PC-3 (cell line): Measurements from ENCODE around the gene ASXL2. TPM values are rescaled to one million over a fixed set of nuclear protein-coding genes. Genes with fewer than 3 reads are reported as not detected.

Experiments
- ATAC-seq: fragments of 200-7000 bp; cut with Tn5 transposase; 2 replicates; pipeline ENCODE4 v1.9.1; 2020; ENCODE audit warnings: mild to moderate bottlenecking, moderate library complexity
- BruUV-seq: library from RNA; stranded (reverse); fragments of 400-500 nt; replicated peaks from 2 replicates; lab custom pipeline; 2021; lab: Mats Ljungman, UMichigan
- CTCF ChIA-PET: fragments of 300-600 bp; sonication (Branson Sonifier 250); formaldehyde crosslinking; loops from one replicate; lab custom pipeline; 2022; ENCODE audit warnings: antibody characterized with exemption; lab: Charles Lee
- POLR2A ChIA-PET: fragments of 300-600 bp; sonication (Branson Sonifier 250); formaldehyde crosslinking; loops from one replicate; lab custom pipeline; 2022; ENCODE audit warnings: antibody characterized with exemption; ENCODE audit not compliant: unreplicated experiment; lab: Charles Lee
- DNase-seq: peaks from one replicate; pipeline ENCODE4 v3.0.0-alpha.2; 2015
- H2AFZ ChIP-seq: fragments of 300-600 bp; sonication (generic); 2 replicates; pipeline ENCODE4 v1.6.0; 2016; ENCODE audit warnings: antibody characterized with exemption, low read length
- H3F3A ChIP-seq: fragments of 300-600 bp; sonication (generic); one replicate; pipeline ENCODE4 v1.6.0; 2017; ENCODE audit warnings: antibody characterized with exemption, low read length, control low read depth, mild to moderate bottlenecking; ENCODE audit not compliant: unreplicated experiment
- H3K27ac ChIP-seq: fragments of 300-600 bp; sonication (generic); 2 replicates; pipeline ENCODE4 v1.5.1; 2016; ENCODE audit warnings: mild to moderate bottlenecking, low read length
- H3K27me3 ChIP-seq: fragments of 300-600 bp; sonication (generic); 2 replicates; pipeline ENCODE4 v1.6.1; 2016; ENCODE audit warnings: low read length, mixed read lengths
- H3K36me3 ChIP-seq: fragments of 300-600 bp; sonication (generic); 2 replicates; pipeline ENCODE4 v1.6.1; 2016; ENCODE audit warnings: low read depth, mixed run types, low read length, mixed read lengths
- H3K4me1 ChIP-seq: fragments of 300-600 bp; sonication (generic); 2 replicates; pipeline ENCODE4 v1.5.1; 2016; ENCODE audit warnings: low read length; ENCODE audit not compliant: insufficient read depth
- H3K4me2 ChIP-seq: fragments of 300-600 bp; sonication (generic); 2 replicates; pipeline ENCODE4 v1.6.0; 2016; ENCODE audit warnings: low read length
- H3K4me3 ChIP-seq: fragments of 300-600 bp; sonication (generic); 2 replicates; pipeline ENCODE4 v1.5.1; 2016; ENCODE audit warnings: mild to moderate bottlenecking, low read length, mixed read lengths
- H3K79me2 ChIP-seq: fragments of 300-600 bp; sonication (generic); 2 replicates; pipeline ENCODE4 v1.6.1; 2017; ENCODE audit warnings: low read length, mixed read lengths
- H3K9ac ChIP-seq: fragments of 300-600 bp; sonication (generic); 2 replicates; pipeline ENCODE4 v1.6.0; 2016; ENCODE audit warnings: mild to moderate bottlenecking, low read length
- H3K9me2 ChIP-seq: fragments of 300-600 bp; sonication (generic); replicated peaks from 2 replicates; pipeline ENCODE4 v1.6.1; 2016; ENCODE audit warnings: mixed run types, low read length, mixed read lengths
- H3K9me3 ChIP-seq: fragments of 300-600 bp; sonication (generic); 2 replicates; pipeline ENCODE4 v1.6.1; 2016; ENCODE audit warnings: low read length, mixed read lengths
- H4K20me1 ChIP-seq: fragments of 300-600 bp; sonication (generic); 2 replicates; pipeline ENCODE4 v1.6.1; 2016; ENCODE audit warnings: low read length, mixed read lengths
- EZH2 ChIP-seq: fragments of 300-600 bp; sonication (generic); IDR thresholded peaks from one replicate; pipeline ENCODE4 v1.6.1; 2017; ENCODE audit warnings: antibody characterized with exemption, mild to moderate bottlenecking, low read length; ENCODE audit not compliant: unreplicated experiment
- EZH2phosphoT487 ChIP-seq: fragments of 300-600 bp; sonication (generic); IDR thresholded peaks from 2 replicates; pipeline ENCODE4 v1.6.1; 2018; ENCODE audit warnings: mild to moderate bottlenecking, antibody characterized with exemption, low read length, borderline replicate concordance
- intact Hi-C: fragments of 100-400 bp; cut with micrococcal nuclease; formaldehyde crosslinking; loops from 2 replicates; pipeline ENCODE4 v1.9.0; 2023
- total RNA-seq: library from RNA; depleted of rRNA; stranded (reverse); fragments of >200 nt; gene quantifications from 2 replicates; pipeline ENCODE4 v1.2.3, GENCODE V29; 2014
- TF ChIP-seq, protein P1 (sequence below): fragments of 300-600 bp; sonication (generic); conservative IDR thresholded peaks from 2 replicates; pipeline ENCODE4 v1.5.1; 2017; ENCODE audit warnings: antibody characterized with exemption, low read depth, mild to moderate bottlenecking, low read length

The ASXL2 gene
- total RNA-seq, 1 experiment from 2014 or later = 11.5 TPM

- no peak for DNase-seq
- Histone ChIP-seq H3F3A (no peaks in the 10 kb centered on the region), H3K9me3 (no peaks in the 10 kb centered on the region), H3K4me2 (no peak overlapping the region), H3K79me2 (no peaks in the 10 kb centered on the region), H4K20me1 (no peaks in the 10 kb centered on the region), H3K36me3 (peaks cover 26% of the 10 kb centered on the region; the same call in 1 of the 2 replicates), H2AFZ (no peak overlapping the region), H3K9ac (no peak overlapping the region), H3K27me3 (no peaks in the 10 kb centered on the region), H3K9me2 (no peaks in the 10 kb centered on the region), H3K27ac (no peak overlapping the region), H3K4me1 (no peaks in the 10 kb centered on the region), H3K4me3 (no peak overlapping the region)
- ChIA-PET CTCF (no interaction called here), POLR2A (no interaction called here)
- TF ChIP-seq, protein P1, sequence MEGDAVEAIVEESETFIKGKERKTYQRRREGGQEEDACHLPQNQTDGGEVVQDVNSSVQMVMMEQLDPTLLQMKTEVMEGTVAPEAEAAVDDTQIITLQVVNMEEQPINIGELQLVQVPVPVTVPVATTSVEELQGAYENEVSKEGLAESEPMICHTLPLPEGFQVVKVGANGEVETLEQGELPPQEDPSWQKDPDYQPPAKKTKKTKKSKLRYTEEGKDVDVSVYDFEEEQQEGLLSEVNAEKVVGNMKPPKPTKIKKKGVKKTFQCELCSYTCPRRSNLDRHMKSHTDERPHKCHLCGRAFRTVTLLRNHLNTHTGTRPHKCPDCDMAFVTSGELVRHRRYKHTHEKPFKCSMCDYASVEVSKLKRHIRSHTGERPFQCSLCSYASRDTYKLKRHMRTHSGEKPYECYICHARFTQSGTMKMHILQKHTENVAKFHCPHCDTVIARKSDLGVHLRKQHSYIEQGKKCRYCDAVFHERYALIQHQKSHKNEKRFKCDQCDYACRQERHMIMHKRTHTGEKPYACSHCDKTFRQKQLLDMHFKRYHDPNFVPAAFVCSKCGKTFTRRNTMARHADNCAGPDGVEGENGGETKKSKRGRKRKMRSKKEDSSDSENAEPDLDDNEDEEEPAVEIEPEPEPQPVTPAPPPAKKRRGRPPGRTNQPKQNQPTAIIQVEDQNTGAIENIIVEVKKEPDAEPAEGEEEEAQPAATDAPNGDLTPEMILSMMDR = no peak
- TF ChIP-seq EZH2phosphoT487 = no peak
- intact Hi-C loops = no loop called here
- BruUV-seq = no TSS peak
- no peak for ATAC-seq
These were observed 106.2 kb downstream of the ASXL2 start for GRCh38 chr2:25772078-25772477.

DNA sequence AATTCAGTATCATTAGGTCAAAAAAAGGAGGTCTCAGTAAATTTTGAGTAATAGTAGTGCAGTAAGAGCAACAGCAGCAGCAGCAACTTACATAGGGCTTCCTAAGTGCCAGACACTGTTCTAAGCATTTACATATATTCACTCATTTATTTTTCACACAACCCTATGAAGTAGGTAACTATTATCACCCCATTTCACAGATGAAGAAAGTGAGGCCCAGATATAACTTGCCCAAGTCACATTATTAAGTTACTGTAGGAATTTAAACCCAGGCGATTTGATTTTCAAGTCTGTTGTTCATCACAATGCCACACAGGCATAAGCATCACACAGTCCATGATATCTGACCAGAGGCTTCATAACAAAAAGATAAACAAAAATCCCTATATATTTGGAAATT lies 114.7 kb downstream of the ASXL2 start:
- Histone ChIP-seq H3K4me1 (no peaks in the 10 kb centered on the region), H3F3A (no peaks in the 10 kb centered on the region), H3K9ac (no peak overlapping the region), H4K20me1 (no peaks in the 10 kb centered on the region), H3K36me3 (peaks cover 30% of the 10 kb centered on the region; the same call in 1 of the 2 replicates), H3K4me2 (no peak overlapping the region), H2AFZ (no peak overlapping the region), H3K27ac (no peak overlapping the region), H3K4me3 (no peak overlapping the region), H3K27me3 (no peaks in the 10 kb centered on the region), H3K9me3 (no peaks in the 10 kb centered on the region), H3K9me2 (no peaks in the 10 kb centered on the region), H3K79me2 (no peaks in the 10 kb centered on the region)
- BruUV-seq = no TSS peak
- CTCF ChIA-PET = no interaction called here
- POLR2A ChIA-PET = no interaction called here
- ATAC-seq = no peak
- no peak for DNase-seq
- TF ChIP-seq, protein P1 = no peak
- TF ChIP-seq EZH2phosphoT487 (no peak), EZH2 (no peak)
- intact Hi-C loops = no loop called here

- Histone ChIP-seq H3K79me2 (no peaks in the 10 kb centered on the region), H3F3A (no peaks in the 10 kb centered on the region), H3K9ac (no peak overlapping the region), H3K9me3 (no peaks in the 10 kb centered on the region), H3K27ac (no peak overlapping the region), H3K4me3 (no peak overlapping the region), H3K4me1 (no peaks in the 10 kb centered on the region), H3K36me3 (peaks cover 13% of the 10 kb centered on the region; the same call in 1 of the 2 replicates), H4K20me1 (no peaks in the 10 kb centered on the region), H2AFZ (no peak overlapping the region), H3K4me2 (no peak overlapping the region), H3K27me3 (no peaks in the 10 kb centered on the region), H3K9me2 (no peaks in the 10 kb centered on the region)
- ChIA-PET CTCF (no interaction called here), POLR2A (no interaction called here)
- DNase-seq = no peak
- intact Hi-C loops = no loop called here
- TF ChIP-seq EZH2phosphoT487 = no peak
- TF ChIP-seq, protein P1 = no peak
- no peak for TF ChIP-seq EZH2
- ATAC-seq = no peak
- no TSS peak for BruUV-seq
These were observed 118.0 kb downstream of the ASXL2 start for GRCh38 chr2:25760297-25760696.
